ENCODE measurements around the gene MROH9. TPM values are rescaled to one million over a fixed set of nuclear protein-coding genes. Genes with fewer than 3 reads are reported as not detected.

MROH9 gene
- total RNA-seq, 1 experiment from 2014 or later: not detected

DNA sequence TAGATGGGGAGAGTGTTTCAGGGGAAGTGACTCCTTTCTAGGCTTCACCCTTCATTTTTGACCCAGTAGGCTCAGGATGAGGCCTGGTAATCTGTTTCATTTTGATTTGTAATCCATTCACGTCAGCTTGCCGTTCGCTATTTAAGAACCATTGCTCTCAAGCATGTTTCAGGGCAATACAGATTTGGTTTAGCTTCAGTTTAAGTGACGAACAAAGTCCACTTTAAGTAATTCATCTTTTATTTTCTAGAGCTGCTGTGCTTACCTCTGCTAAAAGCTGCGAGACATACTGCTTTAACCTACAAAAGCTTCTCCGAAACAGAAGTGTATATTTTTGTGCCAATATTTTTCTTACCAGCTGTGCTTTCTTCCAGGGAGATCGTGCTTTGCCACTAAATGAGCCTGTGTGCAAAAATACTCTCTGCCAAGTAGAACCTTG, 146.4 kb downstream of the MROH9 start:
- Histone ChIP-seq H4K91ac (ENCODE audit: insufficient read length, low read depth, low read length) (no peak overlapping the region), H3K79me2 (ENCODE audit: insufficient read depth, low read length) (no peaks in the 10 kb centered on the region), H3K27ac (ENCODE audit: insufficient read length, low read depth, low read length) (no peak overlapping the region), H3K27me3 (ENCODE audit: insufficient read depth, low read length) (no peaks in the 10 kb centered on the region), H3K4ac (ENCODE audit: low read depth, low read length) (no peak overlapping the region), H3K9me3 (ENCODE audit: control insufficient read depth, low read depth, low read length) (no peaks in the 10 kb centered on the region), H3K79me1 (ENCODE audit: insufficient read depth, low read depth, low read length, poor library complexity, severe bottlenecking) (no peaks in the 10 kb centered on the region), H3K18ac (ENCODE audit: insufficient read length, low read depth, low read length) (no peak overlapping the region), H2AFZ (ENCODE audit: low read length) (no peak overlapping the region), H2BK20ac (ENCODE audit: low read depth, low read length, poor library complexity, severe bottlenecking) (no peak overlapping the region), H3K56ac (ENCODE audit: insufficient read length, low read depth, low read length) (no peak overlapping the region), H4K20me1 (ENCODE audit: control insufficient read depth, insufficient read depth, insufficient read length) (no peaks in the 10 kb centered on the region), H3K4me2 (ENCODE audit: insufficient read depth, insufficient read length, low read length) (no peak overlapping the region), H3K23ac (ENCODE audit: insufficient read length, low read depth, low read length) (no peak overlapping the region), H2BK5ac (ENCODE audit: insufficient read length, low read length) (no peak overlapping the region), H4K5ac (ENCODE audit: insufficient read length, low read depth, low read length) (no peak overlapping the region), H2BK12ac (ENCODE audit: insufficient read length, low read depth, low read length) (no peak overlapping the region), H4K8ac (replicated peaks; ENCODE audit: insufficient read length, low read depth, low read length) (no peak overlapping the region), H3K4me1 (ENCODE audit: insufficient read depth, low read length) (no peaks in the 10 kb centered on the region), H2BK120ac (ENCODE audit: low read depth, low read length, poor library complexity, severe bottlenecking) (no peak overlapping the region), H2AK5ac (ENCODE audit: insufficient read length, low read length) (no peak overlapping the region), H3T11ph (ENCODE audit: low read length) (no peak overlapping the region), H3K14ac (ENCODE audit: insufficient read depth, low read length) (no peak overlapping the region), H3K9ac (ENCODE audit: extremely low read depth, insufficient read length, low read length) (no peak overlapping the region), H2BK15ac (ENCODE audit: low read depth, low read length) (no peak overlapping the region), H3K23me2 (ENCODE audit: insufficient read length, low read depth, low read length, poor library complexity, severe bottlenecking) (no peaks in the 10 kb centered on the region)
- no peaks in the 10 kb centered on the region for H3K9me3 Mint-ChIP-seq
- no peak for DNase-seq
- peak overlapping the region in 1 of 3 experiments; percentile 18; a peak in 2 of 7 replicates for H3K27ac Mint-ChIP-seq
- no peak overlapping the region for H3K4me3 Mint-ChIP-seq
- TF ChIP-seq CTCF (conservative IDR thresholded peaks at IDR 0.05): no peak
- peaks cover 0 to 3% of the 10 kb centered on the region in 2 experiments; a peak in 1 of 4 replicates for H3K4me1 Mint-ChIP-seq
- no peaks in the 10 kb centered on the region for H3K36me3 Mint-ChIP-seq (ENCODE audit: insufficient read depth in 1 of 3, low read depth in 3 of 3)
- WGBS (ENCODE audit: extremely low coverage, insufficient read length, low lambda C conversion rate): no CpG with 5 or more reads among the region's 7 CpGs
- H3K27me3 Mint-ChIP-seq (ENCODE audit: low read depth): no peaks in the 10 kb centered on the region
